Eye (tissue), 1 donor: ENCODE measurements around the gene HSBP1L1.

ENCODE experiments used
- DNase-seq: peaks from one replicate; pipeline ENCODE4 v3.0.0-alpha.2; 2015

The HSBP1L1 gene

GRCh38 chr18:79930020-79930642, 34.3 kb upstream of the HSBP1L1 start:
- DNase-seq: no peak

GRCh38 chr18:79931475-79931874, 33.0 kb upstream of the HSBP1L1 start:
- DNase-seq: no peak

GRCh38 chr18:79932907-79933306, 31.5 kb upstream of the HSBP1L1 start:
- no peak for DNase-seq

- DNase-seq: no peak
Measured at GRCh38 chr18:79933765-79934164, 30.7 kb upstream of the HSBP1L1 start.

- DNase-seq: no peak
Measured at GRCh38 chr18:79934311-79935097, 29.9 kb upstream of the HSBP1L1 start.

GRCh38 chr18:79935098-79935480, 29.4 kb upstream of the HSBP1L1 start:
- DNase-seq: no peak

GRCh38 chr18:79935499-79935898, 28.9 kb upstream of the HSBP1L1 start:
- DNase-seq: no peak

GRCh38 chr18:79935925-79936324, 28.5 kb upstream of the HSBP1L1 start:
- DNase-seq: no peak

- DNase-seq: no peak
Measured at GRCh38 chr18:79936641-79937040, 27.8 kb upstream of the HSBP1L1 start.

GRCh38 chr18:79937103-79937860, 27.2 kb upstream of the HSBP1L1 start:
- no peak for DNase-seq

- no peak for DNase-seq
Measured at GRCh38 chr18:79938196-79938595, 26.2 kb upstream of the HSBP1L1 start.

GRCh38 chr18:79939096-79939495, 25.3 kb upstream of the HSBP1L1 start:
- no peak for DNase-seq

GRCh38 chr18:79940126-79940813, 24.2 kb upstream of the HSBP1L1 start:
- DNase-seq: no peak

- no peak for DNase-seq
Measured at GRCh38 chr18:79940814-79941472, 23.5 kb upstream of the HSBP1L1 start.

- DNase-seq: no peak
Measured at GRCh38 chr18:79941473-79942119, 22.8 kb upstream of the HSBP1L1 start.

- no peak for DNase-seq
Measured at GRCh38 chr18:79942211-79942610, 22.2 kb upstream of the HSBP1L1 start.

- DNase-seq: no peak
Measured at GRCh38 chr18:79942786-79943607, 21.4 kb upstream of the HSBP1L1 start.

GRCh38 chr18:79943608-79944125, 20.8 kb upstream of the HSBP1L1 start:
- DNase-seq: no peak

- peak; percentile 8 for DNase-seq
Measured at GRCh38 chr18:79944126-79944731, 20.2 kb upstream of the HSBP1L1 start.

GRCh38 chr18:79944746-79945117, 19.7 kb upstream of the HSBP1L1 start:
- no peak for DNase-seq
